Stimulated activated naive CD4-positive, alpha-beta T cell treated with Interleukin-2 at 50 U/mL for 16 hours (primary cell): ENCODE data around the gene IQGAP3.

ENCODE experiments used
- DNase-seq: peaks from one replicate; lab custom pipeline; 2025; lab: John Stamatoyannopoulos, UW

Gene IQGAP3

DNA sequence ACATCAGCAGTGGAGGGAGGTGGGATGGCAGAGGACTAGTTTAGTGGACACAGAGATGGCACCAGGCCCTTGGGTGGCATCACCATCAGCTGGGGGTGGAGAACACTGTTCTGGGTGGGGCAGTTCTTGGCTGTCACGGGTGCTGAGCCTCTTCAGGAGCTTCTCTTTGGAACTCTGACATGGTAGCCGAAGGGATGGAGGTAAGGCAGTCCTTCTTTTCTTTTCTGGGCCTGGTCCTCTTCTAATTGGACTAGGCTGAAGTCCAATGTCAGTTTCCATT, 63.5 kb downstream of the IQGAP3 start:
- no peak for DNase-seq

DNA sequence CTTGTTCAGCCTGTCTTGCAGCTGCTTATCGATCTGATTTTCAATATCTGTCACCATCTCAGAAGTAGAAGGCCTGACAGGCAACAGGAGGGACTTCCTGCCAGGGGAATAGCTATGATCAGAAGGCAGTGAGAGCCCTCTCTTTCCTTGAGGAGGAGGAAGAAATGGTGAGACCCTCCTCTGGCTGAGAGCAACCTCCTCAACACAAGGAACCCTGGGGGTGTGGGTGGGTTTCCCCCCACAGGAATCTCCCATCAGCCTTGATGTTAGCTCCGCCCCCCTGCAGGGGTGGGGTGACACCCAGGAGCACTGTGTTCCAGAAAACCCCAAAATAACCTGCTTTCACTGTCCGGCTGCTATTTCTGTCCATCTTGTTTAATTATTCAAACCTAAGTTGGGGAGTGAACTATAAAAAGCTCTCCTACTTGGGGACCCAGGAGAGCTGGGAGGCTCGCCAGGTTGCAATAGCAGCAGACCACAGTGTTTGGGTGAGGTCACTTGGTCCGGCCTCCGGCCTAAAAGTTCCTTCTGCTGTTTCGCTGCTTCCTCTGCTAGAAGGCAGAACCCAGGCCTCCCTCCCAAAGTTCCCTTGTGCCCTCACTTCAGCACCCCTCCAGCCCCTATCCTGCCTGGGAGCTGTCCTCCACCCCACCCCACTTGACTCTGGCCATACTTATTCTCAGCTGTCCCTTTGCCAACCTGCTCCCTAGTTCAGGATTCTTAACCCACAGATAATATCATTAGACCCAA, 64.0 kb downstream of the IQGAP3 start:
- DNase-seq = no peak

DNA sequence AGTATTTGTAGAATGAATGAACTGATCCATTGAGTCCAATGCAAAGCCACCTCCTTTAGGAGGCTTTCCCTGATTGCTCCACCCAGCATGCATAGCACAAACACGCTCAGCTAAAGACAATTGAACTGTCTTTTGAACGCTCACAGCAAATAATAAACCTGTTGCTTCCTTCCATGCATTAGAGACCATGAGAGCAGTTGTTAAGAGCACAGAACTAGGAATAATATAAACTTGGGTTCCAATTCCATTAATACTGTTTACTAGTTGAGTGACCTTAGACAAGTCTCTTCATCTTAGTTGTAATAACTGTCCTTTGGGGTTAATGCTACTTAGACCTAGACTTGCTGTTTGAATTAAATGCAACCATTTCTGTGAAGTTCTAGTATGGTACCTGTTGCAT, 65.9 kb downstream of the IQGAP3 start:
- no peak for DNase-seq

DNA sequence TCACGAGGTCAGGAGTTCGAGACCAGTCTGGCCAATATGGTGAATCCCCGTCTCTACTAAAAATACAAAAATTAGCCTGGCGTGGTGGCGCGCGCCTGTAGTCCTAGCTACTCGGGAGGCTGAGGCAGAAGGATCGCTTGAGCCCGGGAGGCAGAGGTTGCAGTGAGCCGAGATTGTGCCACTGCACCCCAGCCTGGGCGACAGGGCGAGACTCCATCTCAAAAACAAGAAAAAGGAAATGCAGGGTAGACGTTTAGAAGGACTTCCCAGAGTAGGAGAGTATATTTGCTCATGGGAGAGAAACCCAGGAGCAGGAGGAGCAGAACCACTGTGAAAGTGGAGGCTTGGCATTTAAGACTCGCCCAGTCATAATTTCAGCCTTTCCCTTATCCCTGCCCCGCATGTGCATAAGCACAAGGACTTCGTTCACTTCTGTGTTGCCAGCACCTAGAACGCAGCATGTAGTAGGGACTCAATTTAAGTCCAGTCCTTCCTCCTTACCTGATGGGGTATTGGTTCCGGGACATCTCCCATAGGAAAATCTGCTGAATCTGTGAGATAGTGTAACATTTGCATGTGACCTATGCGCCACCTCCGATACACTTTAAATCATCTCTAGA, 66.6 kb downstream of the IQGAP3 start:
- DNase-seq = no peak

DNA sequence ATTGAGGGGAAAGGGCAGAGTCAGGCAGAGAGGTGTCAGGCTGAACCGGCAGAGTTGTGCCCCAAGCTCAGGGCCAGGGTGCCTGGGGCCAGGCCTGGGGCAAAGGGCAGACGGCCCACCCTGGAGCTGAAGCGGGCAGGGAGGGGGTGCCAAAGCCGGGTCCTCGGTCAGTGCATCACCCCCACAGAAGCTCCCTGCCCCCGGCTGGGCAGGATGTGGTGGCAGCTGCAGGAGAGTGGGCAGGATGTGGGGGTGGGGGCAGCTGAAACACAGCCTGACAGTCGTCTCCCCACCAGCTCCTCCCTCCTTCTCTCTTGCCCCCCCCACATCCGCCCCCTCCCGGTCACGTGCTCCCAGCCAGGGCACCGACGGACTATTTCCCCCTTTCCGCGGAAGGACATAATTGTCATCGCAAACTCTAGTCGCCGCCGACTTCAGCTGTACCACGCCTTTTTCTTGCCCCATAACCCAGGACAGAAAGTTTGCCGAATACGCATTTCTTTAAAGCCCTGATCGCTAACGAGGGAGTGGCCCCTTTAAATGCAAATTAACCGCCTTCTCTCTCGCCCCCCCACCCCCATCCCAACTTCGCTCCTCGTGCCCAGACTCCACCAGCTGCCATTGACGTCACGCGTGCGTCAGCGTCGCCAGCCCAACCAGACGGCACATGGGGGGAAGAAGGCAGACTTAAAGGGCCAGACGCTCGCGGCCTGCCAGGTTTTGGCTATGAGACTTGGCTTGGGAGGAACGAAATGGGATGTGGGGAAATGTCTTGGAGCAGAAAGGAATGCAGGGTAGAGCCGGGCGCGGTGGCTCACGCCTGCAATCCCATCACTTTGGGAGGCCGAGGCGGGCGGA, 67.3 kb downstream of the IQGAP3 start:
- DNase-seq = peak; percentile 98

DNA sequence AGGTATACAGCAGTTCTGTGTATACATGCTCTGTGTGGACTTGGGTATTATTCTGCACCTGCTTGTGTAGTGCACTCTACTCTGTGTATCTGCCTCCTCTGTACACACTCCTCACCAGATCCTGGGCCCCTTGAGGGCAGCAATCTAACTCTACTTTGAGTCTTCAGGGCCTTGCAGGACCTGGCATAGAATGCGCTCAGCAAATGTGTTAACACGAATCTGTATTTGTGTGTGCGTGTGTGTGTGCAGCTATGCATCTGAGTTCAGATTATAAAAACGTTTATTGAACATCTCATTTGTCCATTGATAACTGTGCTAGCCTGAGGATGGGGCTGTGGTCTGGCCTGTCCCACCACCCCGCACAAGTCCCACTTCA, 67.9 kb downstream of the IQGAP3 start:
- DNase-seq = no peak

DNA sequence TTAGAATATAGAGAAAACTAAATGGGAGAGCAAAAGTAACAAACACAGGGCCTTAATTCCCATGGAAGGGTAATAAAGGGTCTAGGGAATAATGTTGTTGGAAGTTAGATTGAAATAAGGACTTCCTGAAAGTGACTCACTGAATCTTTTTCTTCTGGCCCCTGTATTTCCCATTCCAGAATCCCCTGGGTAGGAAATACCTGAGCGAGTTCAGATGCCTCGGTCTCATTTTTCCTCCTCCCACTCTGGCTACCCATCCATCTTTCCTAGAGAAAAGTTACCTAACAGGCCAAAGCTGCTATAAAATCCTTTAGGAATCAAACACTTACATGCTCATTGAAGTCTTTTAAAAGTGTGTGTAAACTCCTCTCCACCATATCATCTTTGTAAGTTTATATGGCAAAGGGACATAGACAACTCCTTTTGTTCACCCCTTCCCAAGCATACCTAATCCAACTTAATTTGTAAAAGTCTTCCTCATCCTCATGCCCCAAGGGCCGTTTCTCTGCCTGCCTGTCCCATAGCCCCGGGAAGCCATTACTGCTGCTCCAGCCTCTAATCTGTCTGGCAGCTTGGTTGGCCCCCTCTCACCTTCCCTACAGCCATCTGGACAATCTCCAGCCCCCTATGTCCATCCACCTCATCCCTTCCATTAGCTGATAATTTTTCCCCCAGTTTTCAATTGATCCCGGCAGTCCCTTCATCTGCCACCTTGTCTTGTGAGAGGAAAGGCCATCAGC, 68.5 kb downstream of the IQGAP3 start:
- no peak for DNase-seq

DNA sequence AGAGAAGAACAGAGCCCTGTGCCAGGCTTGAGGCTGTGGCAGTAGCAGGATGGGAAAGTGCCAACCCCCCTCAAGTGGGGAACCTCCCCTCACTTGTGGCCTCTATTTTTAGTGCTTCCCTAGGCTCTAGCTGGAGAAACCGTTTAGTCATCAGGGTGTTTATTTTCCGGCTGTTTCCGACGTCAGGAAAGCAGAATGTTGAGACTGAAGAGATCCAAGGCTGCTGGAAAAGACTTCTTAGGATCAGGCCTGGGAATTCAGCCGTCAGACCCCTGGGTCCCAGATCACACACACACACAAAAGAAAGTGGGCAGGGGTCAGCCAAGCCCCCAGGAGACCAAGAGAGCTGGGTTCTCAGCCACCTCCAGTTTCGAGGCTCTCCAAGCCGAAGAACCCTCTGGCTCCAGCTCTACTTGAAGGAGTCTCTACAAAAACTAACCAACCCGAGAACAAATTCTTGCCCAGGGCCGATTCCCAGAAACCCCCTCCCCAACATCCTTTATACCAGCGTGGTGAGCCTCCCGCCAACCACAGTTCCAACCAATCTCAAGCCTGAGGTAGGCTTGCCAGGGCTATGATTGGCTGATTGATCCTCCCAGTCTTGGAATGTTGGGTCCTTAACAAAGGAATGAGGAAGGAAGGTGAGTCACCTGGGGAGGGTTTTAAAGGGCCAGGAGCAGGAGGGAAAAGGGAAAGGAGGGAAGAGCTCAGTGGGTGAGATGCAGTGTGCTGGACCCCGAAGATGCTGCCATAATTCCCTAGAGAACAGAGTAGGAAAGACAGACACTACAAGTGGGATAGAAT, 69.3 kb downstream of the IQGAP3 start:
- no peak for DNase-seq

DNA sequence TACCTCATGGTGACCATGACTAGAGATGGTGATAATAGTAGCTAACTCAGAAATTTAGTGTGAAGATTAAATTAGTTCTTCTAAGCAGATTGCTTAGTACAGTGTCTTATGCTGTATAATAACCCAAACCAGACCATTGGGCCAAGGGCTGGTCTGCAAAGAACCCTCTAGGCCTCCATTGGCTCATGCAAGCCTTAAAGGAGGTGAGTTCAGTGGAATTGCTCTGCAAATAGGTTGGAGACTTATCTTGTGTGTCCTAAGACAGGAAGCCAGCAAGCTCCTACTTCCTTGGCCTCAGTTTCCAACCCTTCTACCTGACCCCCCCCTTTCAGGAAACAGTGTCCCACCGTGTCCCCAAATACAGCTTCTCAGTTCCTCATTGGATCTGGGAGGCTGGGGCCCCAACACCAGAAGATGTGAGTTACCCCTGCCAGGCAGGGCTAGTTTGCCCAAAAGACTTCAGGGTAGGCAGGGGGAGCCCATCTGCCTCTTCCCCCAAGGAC, 69.9 kb downstream of the IQGAP3 start:
- DNase-seq = no peak

DNA sequence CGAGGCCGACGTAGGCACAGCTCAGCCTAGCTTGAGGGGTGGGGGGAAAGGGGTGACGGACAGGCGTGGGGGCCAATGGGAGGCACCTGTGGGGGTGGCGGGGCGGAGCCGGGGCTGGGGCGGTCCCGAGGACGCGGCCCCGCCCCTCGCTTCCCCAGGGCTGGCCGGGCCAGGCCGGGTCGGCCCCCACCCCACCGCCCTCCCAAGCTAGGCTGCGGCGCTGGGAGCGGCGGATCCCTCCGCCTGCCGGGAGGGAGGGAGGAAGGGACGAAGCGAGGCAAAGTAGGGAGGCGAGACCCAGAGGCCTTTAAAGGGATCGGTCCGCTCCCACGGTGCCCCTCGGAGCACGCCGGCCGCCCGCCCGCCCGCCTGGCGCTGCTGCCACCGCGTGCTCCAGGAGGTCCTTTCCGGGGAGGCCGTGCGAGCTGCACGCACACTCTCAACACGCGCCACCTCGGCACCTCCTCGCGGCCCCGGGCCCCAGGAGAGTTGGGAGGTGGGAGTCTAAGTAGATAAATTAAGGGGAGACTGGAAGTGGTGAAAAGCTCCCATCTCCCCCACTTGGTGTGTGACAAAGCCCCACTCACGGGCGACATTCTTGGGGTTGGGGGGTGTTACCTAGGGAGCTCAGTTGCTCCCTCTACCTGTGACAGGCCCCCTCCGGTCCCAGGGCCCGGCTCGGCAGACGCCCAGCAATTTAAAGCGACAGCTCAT, 71.4 kb downstream of the IQGAP3 start:
- DNase-seq = peak; percentile 89

DNA sequence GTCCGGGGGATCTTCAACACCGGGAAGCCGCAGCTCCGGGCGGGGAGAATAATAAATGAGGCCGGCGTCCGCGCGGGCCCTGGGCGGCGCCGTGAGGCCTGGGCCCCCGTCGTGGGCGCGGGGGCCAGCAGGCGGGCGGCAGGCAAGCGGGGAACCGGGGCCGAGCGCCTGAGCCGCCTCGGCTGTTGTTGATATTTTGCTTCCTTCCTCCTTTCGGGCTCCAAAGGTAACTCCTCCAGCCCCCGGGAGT, 71.9 kb downstream of the IQGAP3 start, which contains the start of gene MEF2D:
Gene MEF2D (minus strand): TSS at position 233 of the 250 bp plus-strand sequence. CDS start 17,483 bp downstream, outside the sequence.
- DNase-seq = no peak

DNA sequence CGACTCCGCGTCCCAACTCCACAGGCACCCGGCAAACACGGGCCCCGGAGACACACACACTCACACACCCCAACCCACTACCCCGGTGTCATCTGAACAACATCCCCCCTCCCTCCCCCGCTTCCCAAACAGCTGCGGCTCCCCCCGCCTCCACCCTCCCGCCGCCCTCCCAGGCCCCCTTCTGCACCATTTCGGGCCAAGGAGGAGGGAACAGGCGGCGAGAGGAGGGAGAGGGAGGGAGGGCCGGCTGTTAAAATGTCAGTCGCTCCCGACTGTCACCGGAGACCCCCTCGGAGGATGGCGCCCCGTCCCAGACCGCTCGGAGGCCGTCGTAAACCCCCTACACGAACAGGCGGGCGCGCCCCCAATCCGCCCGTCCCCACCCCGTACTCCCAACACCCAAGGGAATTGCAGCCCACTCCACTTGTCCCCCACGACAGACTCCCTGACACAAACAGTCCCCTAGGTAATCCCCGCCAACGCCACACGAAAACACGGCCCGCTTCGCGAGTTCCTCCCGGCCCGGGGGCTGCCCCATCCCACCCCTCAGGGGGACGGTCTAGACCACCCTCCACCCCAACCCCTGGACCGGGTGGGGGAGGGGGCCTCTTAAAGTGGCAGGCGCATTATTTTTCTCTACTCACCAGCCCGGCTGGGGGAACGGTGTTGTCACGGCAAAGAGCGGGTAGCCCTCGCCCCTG, 72.4 kb downstream of the IQGAP3 start:
- DNase-seq = peak; percentile 45

DNA sequence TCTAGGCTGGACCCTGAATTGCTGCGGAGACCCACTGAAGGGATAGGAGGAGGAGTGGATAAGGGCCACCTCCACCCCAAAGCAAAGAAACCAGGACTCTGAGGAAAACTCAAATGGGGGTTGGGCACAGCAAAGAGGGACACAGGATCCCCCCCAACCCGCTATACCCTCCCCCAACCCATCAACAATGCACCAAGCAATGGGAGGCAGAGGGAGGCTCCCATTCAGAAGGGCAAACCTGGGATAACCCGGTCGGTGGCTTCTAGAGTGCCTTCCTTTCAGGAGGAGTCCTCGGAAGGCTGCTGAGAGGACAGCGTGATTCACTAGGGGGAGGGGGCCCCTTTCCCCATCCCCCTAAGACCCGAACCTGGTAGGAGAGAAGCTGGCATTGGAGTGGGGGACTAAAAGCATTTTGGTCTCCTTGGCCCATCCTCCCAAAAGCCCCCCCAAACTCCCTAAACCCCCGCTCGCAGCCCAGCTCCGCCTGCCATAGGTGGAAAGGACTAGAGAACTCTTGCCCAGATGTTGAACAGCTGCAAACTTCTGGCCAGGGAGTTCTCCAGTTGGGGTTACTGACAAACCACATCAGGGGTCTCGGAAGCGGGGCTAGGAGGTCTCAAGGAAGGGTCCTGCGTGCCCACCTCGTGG, 73.0 kb downstream of the IQGAP3 start:
- DNase-seq = no peak

DNA sequence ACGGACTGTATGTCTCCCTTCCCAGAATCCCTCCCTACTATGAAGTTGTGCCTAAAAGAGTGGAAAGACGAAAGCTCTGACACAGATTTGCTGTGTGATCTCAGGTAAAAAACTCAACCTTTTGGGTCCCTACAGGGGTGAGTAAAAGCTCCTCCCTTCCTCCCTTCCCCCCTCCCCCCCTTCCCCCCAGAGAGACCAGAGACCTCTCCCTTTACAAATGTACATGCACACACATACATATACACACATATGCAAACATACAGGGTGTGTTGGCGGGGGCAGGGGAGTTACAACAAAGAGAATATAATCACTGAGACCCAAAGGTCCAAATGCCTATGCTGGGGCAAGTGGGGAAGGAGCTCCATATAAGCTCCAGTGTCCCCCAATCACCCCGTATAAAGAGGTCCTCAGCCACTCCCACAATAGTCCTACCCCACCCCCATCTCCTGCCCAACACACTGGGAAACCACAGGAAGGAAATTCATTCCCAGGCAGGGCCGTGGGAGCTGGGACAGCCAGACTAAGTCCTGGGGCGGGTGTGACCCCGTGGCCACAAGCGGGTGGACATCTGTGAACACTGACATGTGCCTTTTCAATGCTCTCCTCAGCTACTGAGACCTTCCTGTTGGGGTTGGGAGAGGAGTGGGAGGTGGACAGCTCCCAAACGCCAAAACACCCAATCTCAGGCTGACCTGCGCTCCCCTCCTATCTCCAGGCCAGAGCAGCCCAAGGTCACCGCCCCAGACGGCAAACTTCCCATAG, 73.8 kb downstream of the IQGAP3 start:
- DNase-seq = no peak

DNA sequence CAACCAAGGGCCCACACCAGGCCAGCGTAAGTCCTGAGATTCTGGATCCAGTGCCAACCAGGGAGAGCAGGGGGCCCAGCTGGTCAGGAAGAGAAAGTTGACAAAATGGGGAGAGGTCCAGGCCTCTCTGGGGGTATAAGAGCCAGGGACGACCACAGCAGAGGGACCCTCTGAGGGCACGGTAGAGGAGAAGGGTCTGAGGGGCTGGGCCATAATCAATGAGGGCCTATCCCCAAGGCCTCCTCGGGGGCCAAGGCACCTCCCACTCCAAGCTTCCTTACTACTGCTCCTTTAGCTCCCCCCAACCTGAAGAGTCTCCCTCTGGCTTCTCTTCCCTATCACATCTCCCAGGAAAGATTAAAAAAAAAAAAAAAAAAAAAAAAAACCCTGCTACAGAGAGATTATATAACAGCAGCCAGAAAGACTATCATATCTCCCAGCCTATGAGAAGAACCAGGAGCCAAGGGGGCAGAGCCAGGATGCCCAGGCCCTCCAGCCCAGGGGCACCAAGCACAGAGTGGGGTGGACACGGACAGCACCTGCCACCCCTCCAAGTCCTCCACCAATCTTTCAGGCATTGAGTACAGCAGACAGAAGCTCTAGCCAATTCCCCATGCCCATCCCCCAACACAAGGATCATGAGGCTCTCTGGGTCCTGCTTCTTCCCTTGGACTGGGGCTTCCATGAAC, 74.5 kb downstream of the IQGAP3 start:
- DNase-seq = no peak

DNA sequence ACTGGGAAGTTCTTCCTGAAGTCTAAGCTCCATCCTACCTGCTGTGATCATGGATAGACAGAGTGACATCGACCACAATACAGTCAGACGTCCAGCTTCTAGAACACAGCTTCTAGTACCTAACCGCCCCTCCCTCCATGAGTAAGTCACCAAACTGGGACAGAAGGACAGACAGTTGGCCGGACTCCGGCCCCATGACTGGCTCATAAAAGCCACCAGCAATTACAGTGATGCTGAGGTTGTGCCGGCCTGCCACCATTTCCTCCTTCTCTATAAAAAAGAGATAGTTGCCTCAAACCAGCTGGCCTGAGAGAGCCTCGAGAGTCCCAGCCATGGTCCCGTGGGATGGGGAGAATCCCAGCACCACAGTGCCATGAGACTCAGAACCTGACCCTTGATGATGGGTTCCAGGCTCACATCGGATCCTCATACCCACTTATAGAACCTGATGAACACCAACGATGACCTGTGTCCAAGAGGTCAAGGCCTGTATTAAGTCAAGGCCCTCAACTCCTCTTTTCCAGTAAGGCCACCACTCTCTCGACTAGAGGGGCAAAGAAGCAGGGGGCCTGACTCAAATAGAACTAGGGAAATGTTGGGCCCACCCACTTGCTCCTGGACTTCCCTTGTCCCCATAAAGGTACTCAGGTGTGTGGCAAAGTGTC, 75.2 kb downstream of the IQGAP3 start:
- no peak for DNase-seq

DNA sequence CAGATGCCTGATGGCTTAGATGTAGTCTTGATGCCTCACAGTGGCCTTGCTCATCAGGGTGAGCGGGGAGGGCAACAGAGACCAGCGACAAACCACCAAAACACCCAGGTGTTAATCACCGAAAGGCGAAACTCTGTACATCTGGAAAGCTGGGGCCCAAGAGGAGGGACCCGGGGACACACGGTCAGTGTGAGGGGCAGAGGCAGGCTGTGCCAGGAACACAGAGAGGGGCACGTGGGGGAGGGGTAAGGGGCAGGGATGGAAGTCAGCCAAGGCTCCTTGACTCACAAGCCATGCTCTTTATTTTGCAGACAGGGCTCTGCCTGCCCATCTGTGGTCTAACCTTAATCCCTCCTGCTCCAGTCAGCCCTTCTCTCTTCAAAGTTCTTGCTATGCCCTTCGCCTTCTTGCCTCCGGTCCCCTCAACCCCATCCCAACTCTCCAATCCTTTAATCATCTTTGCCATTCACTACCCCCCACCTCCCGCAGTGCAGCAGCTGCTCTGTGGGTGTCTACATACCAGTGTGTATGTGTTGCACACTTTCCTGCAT, 76.1 kb downstream of the IQGAP3 start:
- DNase-seq = no peak
